Colonic mucosa (tissue), 4 donors: ENCODE measurements around the gene THBS2. TPM values are rescaled to one million over a fixed set of nuclear protein-coding genes. Genes with fewer than 3 reads are reported as not detected.

Experiments
- DNase-seq: peaks from one replicate; pipeline ENCODE4 v3.0.0-alpha.2; 2020
- H3K27ac ChIP-seq: fragments of 200-600 bp; one replicate; pipeline ENCODE4 v1.8.0; 2021
- H3K27me3 ChIP-seq: fragments of 200-600 bp; one replicate; pipeline ENCODE4 v1.8.0; 2021
- H3K36me3 ChIP-seq: fragments of 200-600 bp; one replicate; pipeline ENCODE4 v1.8.0; 2021
- H3K4me1 ChIP-seq: fragments of 200-600 bp; one replicate; pipeline ENCODE4 v1.8.0; 2021; ENCODE audit warnings: mild to moderate bottlenecking
- H3K4me3 ChIP-seq: fragments of 200-600 bp; one replicate; pipeline ENCODE4 v1.8.0; 2021
- H3K9ac ChIP-seq, 2 donors: one replicate each; pipeline ENCODE4 v1.7.0; 2013; ENCODE audit warnings: control low read depth in 2 of 2, low read depth in 2 of 2, low read length in 2 of 2
- H3K9me3 ChIP-seq: fragments of 200-600 bp; one replicate; pipeline ENCODE4 v1.8.0; 2021
- intact Hi-C: fragments of 100-400 bp; cut with DNase I; formaldehyde crosslinking; loops from one replicate; pipeline ENCODE4 v1.14.1; 2022
- total RNA-seq, 2 donors: library from RNA; stranded (reverse); fragmentation: NEBNext Ultra II Directional in 1 of 2; extraction: Animal tissue kit (Norgen Biotek cat#: 25700) in 1 of 2; gene quantifications; one replicate each; pipeline ENCODE4 v1.2.1, GENCODE V29; 2021
- TF ChIP-seq, protein P1 (sequence below): fragments of 200-600 bp; IDR thresholded peaks from one replicate; pipeline ENCODE4 v1.8.0; 2022; ENCODE audit warnings: antibody characterized with exemption, mild to moderate bottlenecking
- donor health status: healthy.
- donor health status: DM: no; HTN: no; CAD: no.
- donor health status: DM: no; HTN: no; CAD: no.

THBS2 gene
- total RNA-seq, 2 donors from 2014 or later, result 1.9 to 5.3 TPM

DNA sequence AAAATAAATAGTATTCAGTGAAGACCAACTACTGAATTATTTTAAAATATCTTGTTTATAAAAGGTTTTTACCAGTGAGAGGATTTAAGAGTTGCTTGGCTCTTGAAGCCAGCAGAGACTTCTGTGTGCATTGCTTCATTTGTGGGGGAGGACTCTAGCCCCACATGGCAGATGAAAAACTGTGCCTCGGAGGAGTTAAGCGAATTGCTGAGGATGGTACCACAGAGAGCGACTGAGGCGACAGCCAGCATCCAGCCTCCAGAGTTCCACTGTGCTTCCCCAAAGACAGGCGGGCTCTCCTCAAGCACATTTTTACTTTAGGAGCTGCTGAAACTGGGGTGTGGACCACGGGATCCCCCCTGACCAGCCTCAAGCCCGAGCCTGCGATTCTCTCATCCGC is 80.7 kb downstream of the THBS2 start:
- no peaks in the 10 kb centered on the region for H3K9me3 ChIP-seq
- no peak overlapping the region for H3K27ac ChIP-seq
- H3K36me3 ChIP-seq, result no peaks in the 10 kb centered on the region
- intact Hi-C loops, result no loop called here
- TF ChIP-seq, protein P1, sequence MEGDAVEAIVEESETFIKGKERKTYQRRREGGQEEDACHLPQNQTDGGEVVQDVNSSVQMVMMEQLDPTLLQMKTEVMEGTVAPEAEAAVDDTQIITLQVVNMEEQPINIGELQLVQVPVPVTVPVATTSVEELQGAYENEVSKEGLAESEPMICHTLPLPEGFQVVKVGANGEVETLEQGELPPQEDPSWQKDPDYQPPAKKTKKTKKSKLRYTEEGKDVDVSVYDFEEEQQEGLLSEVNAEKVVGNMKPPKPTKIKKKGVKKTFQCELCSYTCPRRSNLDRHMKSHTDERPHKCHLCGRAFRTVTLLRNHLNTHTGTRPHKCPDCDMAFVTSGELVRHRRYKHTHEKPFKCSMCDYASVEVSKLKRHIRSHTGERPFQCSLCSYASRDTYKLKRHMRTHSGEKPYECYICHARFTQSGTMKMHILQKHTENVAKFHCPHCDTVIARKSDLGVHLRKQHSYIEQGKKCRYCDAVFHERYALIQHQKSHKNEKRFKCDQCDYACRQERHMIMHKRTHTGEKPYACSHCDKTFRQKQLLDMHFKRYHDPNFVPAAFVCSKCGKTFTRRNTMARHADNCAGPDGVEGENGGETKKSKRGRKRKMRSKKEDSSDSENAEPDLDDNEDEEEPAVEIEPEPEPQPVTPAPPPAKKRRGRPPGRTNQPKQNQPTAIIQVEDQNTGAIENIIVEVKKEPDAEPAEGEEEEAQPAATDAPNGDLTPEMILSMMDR, result no peak
- no peaks in the 10 kb centered on the region for H3K27me3 ChIP-seq
- H3K9ac ChIP-seq, result no peak overlapping the region
- DNase-seq, result no peak
- H3K4me3 ChIP-seq, result no peak overlapping the region
- H3K4me1 ChIP-seq, result no peaks in the 10 kb centered on the region

DNA sequence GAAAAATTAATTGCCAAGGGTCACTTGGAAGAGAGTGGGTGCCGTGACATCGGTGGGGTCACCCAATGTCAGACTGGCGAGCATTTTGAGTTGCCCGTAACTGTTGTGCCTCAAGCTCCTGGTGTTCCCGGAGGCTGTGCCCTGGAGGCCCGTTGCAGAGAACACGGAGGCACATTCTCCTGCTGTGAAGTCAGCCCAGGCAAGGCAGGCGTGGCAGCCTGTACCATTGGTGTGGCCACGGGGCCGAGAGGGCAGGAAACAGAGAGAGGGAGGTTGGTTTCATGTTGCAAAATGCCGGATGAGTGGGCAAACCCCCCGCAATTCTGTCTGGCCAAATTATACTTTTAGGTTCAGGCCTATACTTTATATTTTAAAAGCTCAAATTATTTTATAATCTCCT is 81.2 kb downstream of the THBS2 start:
- TF ChIP-seq, protein P1, result no peak
- no peak overlapping the region for H3K9ac ChIP-seq
- H3K27ac ChIP-seq, result no peak overlapping the region
- no peaks in the 10 kb centered on the region for H3K4me1 ChIP-seq
- H3K27me3 ChIP-seq, result no peaks in the 10 kb centered on the region
- no peak for DNase-seq
- no peaks in the 10 kb centered on the region for H3K9me3 ChIP-seq
- H3K36me3 ChIP-seq, result no peaks in the 10 kb centered on the region
- intact Hi-C loops, result no loop called here
- no peak overlapping the region for H3K4me3 ChIP-seq

DNA sequence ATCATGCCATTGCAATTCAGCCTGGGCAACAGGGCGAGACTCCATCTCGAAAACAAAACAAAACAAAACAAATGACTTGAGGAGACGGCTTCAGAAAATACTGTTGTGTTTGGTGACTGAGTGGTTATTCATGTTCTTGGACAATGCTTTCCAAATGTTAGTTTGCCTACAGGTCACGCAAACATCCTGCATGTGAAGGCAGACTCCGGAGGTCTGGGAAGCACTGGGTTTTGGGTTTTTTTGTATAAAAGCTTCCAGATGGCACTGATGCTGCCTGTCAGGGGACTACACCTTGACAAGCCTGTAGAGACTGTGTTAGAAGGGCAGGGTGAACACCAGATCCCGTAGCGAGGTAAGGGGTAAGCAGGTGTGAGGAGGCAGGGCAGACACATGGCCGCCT is 81.7 kb downstream of the THBS2 start:
- intact Hi-C loops, result no loop called here
- H3K9ac ChIP-seq, result no peak overlapping the region
- TF ChIP-seq, protein P1, result no peak
- no peak overlapping the region for H3K27ac ChIP-seq
- no peaks in the 10 kb centered on the region for H3K4me1 ChIP-seq
- H3K9me3 ChIP-seq, result no peaks in the 10 kb centered on the region
- H3K27me3 ChIP-seq, result no peaks in the 10 kb centered on the region
- no peak overlapping the region for H3K4me3 ChIP-seq
- no peak for DNase-seq
- H3K36me3 ChIP-seq, result no peaks in the 10 kb centered on the region

DNA sequence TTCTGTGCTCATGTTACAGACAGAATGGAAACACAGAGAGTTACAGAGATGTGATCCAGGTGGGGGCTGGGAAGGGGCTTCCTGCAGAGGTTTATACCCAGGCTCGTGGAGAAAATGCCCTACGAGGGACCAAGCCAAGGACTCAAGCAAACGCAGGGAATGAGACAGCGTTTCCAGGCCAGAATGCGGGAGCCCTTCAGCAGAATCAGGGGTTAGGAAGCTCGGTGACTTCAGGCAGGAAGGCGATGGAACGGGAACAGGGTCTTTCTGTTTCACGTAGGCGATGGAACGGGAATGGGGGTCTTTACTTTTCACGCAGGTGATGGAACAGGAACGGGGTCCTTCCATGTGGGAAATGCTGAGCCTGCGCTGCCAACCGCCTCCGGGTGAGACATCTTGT is 82.6 kb downstream of the THBS2 start:
- H3K9ac ChIP-seq, result no peak overlapping the region
- DNase-seq, result no peak

DNA sequence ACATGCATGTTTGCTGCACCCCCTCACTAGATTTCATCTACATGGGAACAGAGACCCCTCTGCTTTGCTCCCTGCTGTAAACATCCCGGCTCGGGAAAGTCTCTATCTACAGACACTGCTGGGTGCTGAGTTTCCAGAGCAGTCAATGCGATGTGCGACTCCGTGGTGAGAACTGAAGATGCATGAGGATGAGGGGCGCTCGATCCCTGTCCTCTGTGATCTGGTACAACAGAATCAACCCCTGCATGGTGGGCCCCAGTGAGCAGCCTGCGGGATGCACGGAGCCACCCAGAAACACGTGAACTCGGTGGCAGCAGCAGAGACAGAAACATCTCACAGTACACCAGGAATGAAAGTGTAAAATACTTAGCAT is 83.1 kb downstream of the THBS2 start:
- Histone ChIP-seq H3K9me3 (no peaks in the 10 kb centered on the region), H3K36me3 (no peaks in the 10 kb centered on the region), H3K9ac (no peak overlapping the region), H3K27me3 (no peaks in the 10 kb centered on the region), H3K4me1 (no peaks in the 10 kb centered on the region), H3K27ac (no peak overlapping the region), H3K4me3 (no peak overlapping the region)
- no peak for DNase-seq
- intact Hi-C loops, result no loop called here
- TF ChIP-seq, protein P1, result no peak

More for the DNA sequence above, 82.6 kb downstream of the THBS2 start:
- intact Hi-C loops, result no loop called here
- no peak overlapping the region for H3K4me3 ChIP-seq
- H3K27ac ChIP-seq, result no peak overlapping the region
- no peaks in the 10 kb centered on the region for H3K36me3 ChIP-seq
- TF ChIP-seq, protein P1, result no peak
- no peaks in the 10 kb centered on the region for H3K27me3 ChIP-seq
- H3K9me3 ChIP-seq, result no peaks in the 10 kb centered on the region
- H3K4me1 ChIP-seq, result no peaks in the 10 kb centered on the region
